Activated CD4-positive, alpha-beta T cell treated with anti-CD3 and anti-CD28 coated beads for 36 hours (primary cell): Measurements from ENCODE around the gene TSPAN5. TPM values are rescaled to one million over a fixed set of nuclear protein-coding genes. Genes with fewer than 3 reads are reported as not detected.
A peak's percentile ranks its signal among the peaks of the same experiment; 100 is the strongest.

ENCODE experiments used
- ATAC-seq: fragments of 200-7000 bp; cut with Tn5 transposase; one replicate; pipeline ENCODE4 v1.10.0; 2021; ENCODE audit warnings: mild to moderate bottlenecking, moderate library complexity
- CTCF ChIA-PET: fragments of 350-600 bp; sonication (Branson Sonifier 250); formaldehyde crosslinking; loops from one replicate; lab custom pipeline; 2021; ENCODE audit warnings: antibody characterized with exemption; lab: Charles Lee
- POLR2A ChIA-PET: fragments of 350-600 bp; sonication (Branson Sonifier 250); formaldehyde crosslinking; loops from one replicate; lab custom pipeline; 2021; ENCODE audit warnings: antibody characterized with exemption, inconsistent platforms; lab: Charles Lee
- DNase-seq: peaks from one replicate; pipeline ENCODE4 v3.0.0-alpha.2; 2020
- H3K27ac Mint-ChIP-seq: one replicate; pipeline ENCODE4 v1.8.0; 2021; ENCODE audit warnings: mixed read lengths
- H3K27me3 Mint-ChIP-seq: one replicate; pipeline ENCODE4 v1.8.0; 2021; ENCODE audit warnings: mixed read lengths
- H3K36me3 Mint-ChIP-seq: one replicate; pipeline ENCODE4 v1.8.0; 2021; ENCODE audit warnings: low read depth, mixed read lengths
- H3K4me1 Mint-ChIP-seq: one replicate; pipeline ENCODE4 v1.8.0; 2021; ENCODE audit warnings: mixed read lengths
- H3K4me3 Mint-ChIP-seq: one replicate; pipeline ENCODE4 v1.8.0; 2021; ENCODE audit warnings: mild to moderate bottlenecking, moderate library complexity, mixed read lengths
- H3K9me3 Mint-ChIP-seq: one replicate; pipeline ENCODE4 v1.8.0; 2021; ENCODE audit warnings: low read depth, mixed read lengths
- intact Hi-C, 2 experiments: fragments of 100-400 bp; cut with DNase I in 1 of 2; cut with micrococcal nuclease in 1 of 2; formaldehyde crosslinking; loops; one replicate each; pipeline versions ENCODE4 v1.14.2 to v1.15.1; 2022 to 2024; cut with DNase I, micrococcal nuclease
- total RNA-seq, 2 experiments: library from RNA; stranded (reverse); gene quantifications; one replicate each; pipeline ENCODE4 v1.2.3, GENCODE V29; 2021

The TSPAN5 gene
- total RNA-seq, 2 experiments from 2014 or later, result 18.4 to 23.6 TPM

DNA sequence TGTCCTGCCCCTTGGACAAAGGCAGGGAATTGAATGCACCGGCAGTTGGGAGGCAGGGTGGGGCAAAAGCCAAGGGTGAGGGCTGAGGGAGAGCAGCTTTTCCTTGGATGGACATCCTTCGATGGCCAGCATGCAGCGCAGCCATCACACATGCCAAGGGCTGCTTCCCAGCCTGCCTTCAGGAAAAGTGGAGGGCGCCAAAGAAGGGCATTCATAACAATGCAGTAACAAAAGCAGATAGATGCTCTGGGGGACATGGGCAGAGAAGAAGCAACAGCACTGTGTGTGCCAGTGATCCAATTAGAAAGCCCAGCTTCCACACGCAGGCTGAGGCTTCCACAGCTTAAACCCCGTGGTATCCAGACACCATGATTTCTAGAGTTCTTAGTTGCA is 71.5 kb downstream of the TSPAN5 start:
- DNase-seq, result no peak
- intact Hi-C loops, result no loop called here
- no peaks in the 10 kb centered on the region for H3K27me3 Mint-ChIP-seq
- ATAC-seq, result no peak
- ChIA-PET CTCF (interaction anchor here (0.5 kb wide), 1 partner anchor 48 kb away, joined by 3 read pairs; no protein-coding TSS in a partner anchor), POLR2A (no interaction called here)
- H3K4me1 Mint-ChIP-seq, result peaks cover 11% of the 10 kb centered on the region
- no peak overlapping the region for H3K27ac Mint-ChIP-seq
- H3K4me3 Mint-ChIP-seq, result no peak overlapping the region
- no peaks in the 10 kb centered on the region for H3K36me3 Mint-ChIP-seq
- no peaks in the 10 kb centered on the region for H3K9me3 Mint-ChIP-seq

DNA sequence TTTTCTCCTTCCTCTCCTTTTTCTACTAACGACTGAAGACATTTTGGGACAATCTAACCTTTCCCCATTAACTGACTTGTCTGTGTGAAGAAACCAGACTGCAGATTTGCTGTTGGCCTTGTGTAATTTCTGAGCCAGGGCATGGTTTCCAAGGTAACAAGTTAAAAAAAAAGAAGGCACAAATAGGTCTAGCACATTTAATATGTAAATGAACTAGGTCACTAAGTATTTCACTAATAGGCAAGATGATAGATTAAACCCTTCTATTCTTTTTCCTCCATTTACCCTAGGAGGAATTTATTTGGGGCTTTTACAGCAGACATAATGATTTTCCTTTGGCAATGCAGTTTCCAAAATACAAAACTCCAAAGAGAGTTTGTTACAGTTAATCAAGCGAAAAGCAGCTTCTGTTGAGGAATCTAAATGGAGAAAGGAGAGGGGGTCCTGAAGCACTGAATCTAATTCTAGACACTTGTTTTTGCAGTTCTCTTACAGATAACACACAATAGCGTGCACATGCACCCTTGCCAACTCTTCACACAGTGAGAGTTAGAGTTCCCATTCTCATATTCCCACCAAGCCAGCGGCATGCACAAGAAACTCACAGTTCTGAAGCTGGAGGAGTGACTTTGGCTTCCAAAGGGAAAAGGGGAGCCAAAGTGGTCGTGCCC is 72.0 kb downstream of the TSPAN5 start:
- Mint-ChIP-seq H3K27me3 (no peaks in the 10 kb centered on the region), H3K4me1 (peaks cover 16% of the 10 kb centered on the region), H3K27ac (no peak overlapping the region), H3K4me3 (no peak overlapping the region), H3K9me3 (no peaks in the 10 kb centered on the region), H3K36me3 (no peaks in the 10 kb centered on the region)
- CTCF ChIA-PET, result interaction anchor here (0.5 kb wide), 1 partner anchor 47 kb away, joined by 3 read pairs; no protein-coding TSS in a partner anchor
- ATAC-seq (no peak), DNase-seq (no peak)
- intact Hi-C loops, result no loop called here
- POLR2A ChIA-PET, result no interaction called here

DNA sequence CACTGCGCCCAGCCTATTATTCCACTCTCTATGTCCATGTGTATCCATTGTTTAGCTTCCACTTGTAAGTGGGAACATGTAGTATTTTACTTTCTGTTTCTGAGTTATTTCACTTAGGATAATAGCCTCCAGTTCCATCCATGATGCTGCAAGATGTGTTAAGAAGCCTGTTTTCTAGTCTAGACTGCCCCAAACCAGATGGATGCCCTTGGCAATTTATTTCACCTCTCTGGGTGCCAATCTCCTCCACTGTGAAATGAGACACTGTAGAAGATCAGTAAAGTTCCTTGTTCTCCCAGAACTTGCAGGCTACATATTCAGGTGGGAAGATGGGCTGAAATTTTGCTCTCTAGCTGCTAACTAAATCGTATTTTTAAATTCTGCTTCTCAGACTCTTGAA is 72.8 kb downstream of the TSPAN5 start:
- Mint-ChIP-seq H3K9me3 (no peaks in the 10 kb centered on the region), H3K27ac (no peak overlapping the region), H3K36me3 (no peaks in the 10 kb centered on the region), H3K27me3 (no peaks in the 10 kb centered on the region), H3K4me3 (no peak overlapping the region), H3K4me1 (peaks cover 22% of the 10 kb centered on the region)
- CTCF ChIA-PET, result no interaction called here
- no peak for DNase-seq
- intact Hi-C loops, result no loop called here
- POLR2A ChIA-PET, result no interaction called here
- no peak for ATAC-seq

DNA sequence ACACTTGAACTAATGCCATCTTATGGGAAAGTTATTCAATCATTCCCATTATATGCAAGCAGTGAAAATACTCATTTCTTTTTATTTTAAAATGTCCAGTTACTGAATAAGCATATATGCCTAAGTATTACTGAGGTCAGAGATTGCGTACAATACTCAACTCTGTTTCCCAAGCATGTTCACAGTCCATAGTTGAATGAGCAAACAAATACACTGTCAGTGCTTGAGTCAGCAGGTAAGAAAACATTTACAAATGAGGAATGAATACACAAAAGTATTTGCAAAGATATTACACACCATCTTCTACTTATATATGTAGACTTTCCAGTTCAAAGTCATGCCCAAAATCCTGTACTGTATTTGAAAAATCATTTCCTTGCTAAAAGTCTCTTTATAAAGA is 74.1 kb downstream of the TSPAN5 start:
- Mint-ChIP-seq H3K4me3 (no peak overlapping the region), H3K4me1 (peaks cover 27% of the 10 kb centered on the region), H3K27ac (no peak overlapping the region), H3K36me3 (no peaks in the 10 kb centered on the region), H3K9me3 (no peaks in the 10 kb centered on the region), H3K27me3 (no peaks in the 10 kb centered on the region)
- DNase-seq (no peak), ATAC-seq (no peak)
- intact Hi-C loops, result no loop called here
- ChIA-PET CTCF (interaction anchor here (0.6 kb wide), 1 partner anchor 145 kb away, joined by 3 read pairs; no protein-coding TSS in a partner anchor), POLR2A (no interaction called here)

DNA sequence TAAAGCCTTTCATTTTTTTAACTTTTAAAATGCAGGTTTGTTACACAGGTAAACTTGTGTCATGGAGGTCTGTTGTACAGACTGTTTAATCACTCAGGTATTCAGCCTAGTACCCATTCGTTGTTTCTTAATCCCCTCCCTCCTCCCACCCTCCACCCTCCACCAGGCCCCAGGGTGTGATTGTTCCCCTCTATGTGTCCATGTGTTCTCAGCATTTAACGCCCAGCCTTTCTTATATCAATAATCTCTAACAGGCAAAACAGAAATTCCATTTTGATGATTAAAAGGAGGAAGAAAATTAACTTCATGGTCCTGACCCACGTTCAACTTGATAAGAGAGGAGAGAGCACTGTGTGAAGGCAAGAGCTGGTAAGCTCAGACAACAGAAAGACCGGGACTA is 75.1 kb downstream of the TSPAN5 start:
- H3K27ac Mint-ChIP-seq, result no peak overlapping the region
- ChIA-PET CTCF (interaction anchor here (0.7 kb wide), 1 partner anchor 94 kb away, joined by 3 read pairs; no protein-coding TSS in a partner anchor), POLR2A (no interaction called here)
- H3K27me3 Mint-ChIP-seq, result no peaks in the 10 kb centered on the region
- H3K4me1 Mint-ChIP-seq, result peaks cover 35% of the 10 kb centered on the region
- no peak for DNase-seq
- no peaks in the 10 kb centered on the region for H3K9me3 Mint-ChIP-seq
- no peak overlapping the region for H3K4me3 Mint-ChIP-seq
- no peak for ATAC-seq
- H3K36me3 Mint-ChIP-seq, result no peaks in the 10 kb centered on the region
- intact Hi-C loops, result no loop called here

DNA sequence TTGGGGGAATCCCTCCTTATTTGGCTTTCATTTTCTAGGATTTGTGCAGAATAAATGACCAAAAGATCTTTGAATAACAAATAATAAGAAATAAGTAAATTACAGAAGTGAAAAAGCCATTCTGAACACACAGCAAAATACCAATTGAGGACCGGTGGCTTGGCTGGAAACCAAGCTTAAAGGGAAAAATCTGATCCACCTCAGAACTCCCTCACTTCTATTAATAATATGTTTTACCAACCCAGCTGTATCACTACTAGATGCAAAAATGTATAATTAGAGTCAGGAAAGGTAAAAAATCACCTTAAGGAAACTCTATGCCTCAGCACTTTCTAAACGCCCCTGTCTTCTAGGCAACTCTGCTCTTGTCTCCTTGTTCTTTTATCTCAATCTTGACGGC is 77.3 kb downstream of the TSPAN5 start:
- POLR2A ChIA-PET, result no interaction called here
- ATAC-seq, result no peak
- peaks cover 40% of the 10 kb centered on the region for H3K4me1 Mint-ChIP-seq

DNA sequence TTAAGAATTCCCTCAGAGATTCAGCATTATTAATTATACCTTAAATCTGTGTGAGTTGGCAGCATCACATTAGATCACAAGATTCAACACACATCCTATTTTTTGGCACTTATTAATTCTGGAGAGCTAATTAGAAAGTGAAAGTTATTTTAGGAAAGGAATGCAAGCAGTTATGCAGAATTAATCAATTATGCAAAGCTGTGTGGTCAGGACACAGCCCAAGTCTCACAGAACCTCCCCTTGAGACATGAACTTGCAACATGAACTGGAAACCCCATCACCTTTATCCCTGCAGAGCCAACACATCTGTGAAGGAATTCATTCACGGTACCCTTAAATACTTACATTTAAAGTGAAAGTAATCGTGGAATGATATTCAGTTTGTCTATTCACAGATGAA is 80.5 kb downstream of the TSPAN5 start:
- H3K9me3 Mint-ChIP-seq, result no peaks in the 10 kb centered on the region
- intact Hi-C loops, result no loop called here
- DNase-seq (no peak), ATAC-seq (peak; percentile 9)
- no peak overlapping the region for H3K4me3 Mint-ChIP-seq
- ChIA-PET CTCF (interaction anchor here (0.6 kb wide), 1 partner anchor 15 kb away, joined by 3 read pairs; no protein-coding TSS in a partner anchor), POLR2A (no interaction called here)
- no peak overlapping the region for H3K27ac Mint-ChIP-seq
- peaks cover 37% of the 10 kb centered on the region for H3K4me1 Mint-ChIP-seq
- no peaks in the 10 kb centered on the region for H3K27me3 Mint-ChIP-seq
- H3K36me3 Mint-ChIP-seq, result peaks cover 17% of the 10 kb centered on the region

More for the DNA sequence above, 77.3 kb downstream of the TSPAN5 start:
- H3K27ac Mint-ChIP-seq, result no peak overlapping the region
- H3K36me3 Mint-ChIP-seq, result peaks cover under 1% of the 10 kb centered on the region
- no peak for DNase-seq
- no peak overlapping the region for H3K4me3 Mint-ChIP-seq
- CTCF ChIA-PET, result no interaction called here
- H3K27me3 Mint-ChIP-seq, result no peaks in the 10 kb centered on the region
- H3K9me3 Mint-ChIP-seq, result no peaks in the 10 kb centered on the region
- intact Hi-C loops, result no loop called here

DNA sequence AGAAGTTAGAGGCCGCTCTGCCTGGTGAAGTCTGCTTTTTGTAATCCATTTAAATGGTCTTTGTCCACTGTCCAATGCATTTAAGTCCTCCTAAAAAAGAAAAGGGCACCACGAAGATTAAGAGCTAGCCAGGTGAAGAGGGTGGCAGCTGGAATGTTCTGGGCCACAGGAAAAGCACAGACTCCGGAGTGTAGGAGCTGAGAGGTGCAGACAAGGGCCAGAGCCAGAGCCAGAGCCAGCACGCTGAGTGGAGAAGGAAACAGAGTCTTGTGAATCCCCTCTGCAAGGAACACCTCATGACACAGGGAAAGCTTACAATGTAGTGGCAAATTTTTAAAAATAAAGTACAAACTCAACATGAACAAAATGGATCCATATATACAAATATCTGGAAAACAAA is 83.6 kb downstream of the TSPAN5 start:
- ChIA-PET POLR2A (no interaction called here), CTCF (no interaction called here)
- Mint-ChIP-seq H3K27me3 (no peaks in the 10 kb centered on the region), H3K4me3 (no peak overlapping the region), H3K4me1 (peaks cover 38% of the 10 kb centered on the region), H3K27ac (no peak overlapping the region), H3K36me3 (peaks cover 23% of the 10 kb centered on the region), H3K9me3 (no peaks in the 10 kb centered on the region)
- intact Hi-C loops, result no loop called here
- DNase-seq (no peak), ATAC-seq (no peak)

DNA sequence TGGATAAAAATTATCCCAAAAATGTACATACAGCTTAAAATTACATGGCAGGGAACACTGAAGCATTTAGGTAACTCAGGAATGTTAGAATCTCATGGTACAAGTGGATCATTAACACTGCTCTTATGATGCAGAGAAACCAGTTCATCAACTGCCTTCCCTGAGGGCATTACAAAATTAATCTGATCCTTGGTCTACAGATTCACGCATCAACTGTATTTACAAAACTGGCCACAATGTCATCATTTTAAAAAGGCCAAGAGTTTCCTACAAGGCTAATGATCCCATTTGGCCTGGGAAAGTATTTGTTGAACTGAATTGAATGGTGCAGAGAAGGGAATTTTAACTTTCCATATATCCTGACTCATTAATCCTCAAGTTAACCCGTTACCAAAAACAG is 84.6 kb downstream of the TSPAN5 start:
- no peak for ATAC-seq

DNA sequence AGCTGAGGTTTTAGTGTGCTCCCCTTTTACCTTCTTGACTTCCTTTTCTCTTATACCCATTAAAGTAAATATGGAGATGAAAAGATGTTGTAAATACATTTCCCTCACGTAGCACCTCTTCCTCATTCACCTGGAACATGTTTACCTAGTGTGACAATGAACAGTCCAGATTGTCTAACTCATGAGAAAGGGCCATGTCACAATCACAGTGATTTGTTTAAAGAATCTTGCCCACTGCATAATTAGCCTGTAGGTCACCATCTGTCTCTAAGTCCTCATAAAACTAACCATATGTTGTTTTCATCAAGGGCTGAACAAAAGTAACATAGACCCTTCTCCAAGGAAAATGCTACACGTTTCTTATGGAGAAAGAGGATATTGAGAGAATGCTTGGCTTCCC is 85.7 kb downstream of the TSPAN5 start:
- intact Hi-C loops, result no loop called here
- H3K27ac Mint-ChIP-seq, result no peak overlapping the region
- H3K4me1 Mint-ChIP-seq, result peaks cover 32% of the 10 kb centered on the region
- POLR2A ChIA-PET, result interaction anchor here (0.5 kb wide), 1 partner anchor 29 kb away, joined by 3 read pairs; no protein-coding TSS in a partner anchor
- CTCF ChIA-PET, result interaction anchor here (1.1 kb wide), 1 partner anchor 13 kb away, joined by 3 read pairs; no protein-coding TSS in a partner anchor
- ATAC-seq, result no peak
- no peaks in the 10 kb centered on the region for H3K27me3 Mint-ChIP-seq
- DNase-seq, result no peak
- no peak overlapping the region for H3K4me3 Mint-ChIP-seq
- peaks cover 27% of the 10 kb centered on the region for H3K36me3 Mint-ChIP-seq
- no peaks in the 10 kb centered on the region for H3K9me3 Mint-ChIP-seq

More for the DNA sequence above, 84.6 kb downstream of the TSPAN5 start:
- no peak overlapping the region for H3K27ac Mint-ChIP-seq
- intact Hi-C loops, result no loop called here
- no peaks in the 10 kb centered on the region for H3K27me3 Mint-ChIP-seq
- no peaks in the 10 kb centered on the region for H3K9me3 Mint-ChIP-seq
- DNase-seq, result no peak
- H3K36me3 Mint-ChIP-seq, result peaks cover 23% of the 10 kb centered on the region
- CTCF ChIA-PET, result no interaction called here
- POLR2A ChIA-PET, result no interaction called here
- peaks cover 39% of the 10 kb centered on the region for H3K4me1 Mint-ChIP-seq
- no peak overlapping the region for H3K4me3 Mint-ChIP-seq

DNA sequence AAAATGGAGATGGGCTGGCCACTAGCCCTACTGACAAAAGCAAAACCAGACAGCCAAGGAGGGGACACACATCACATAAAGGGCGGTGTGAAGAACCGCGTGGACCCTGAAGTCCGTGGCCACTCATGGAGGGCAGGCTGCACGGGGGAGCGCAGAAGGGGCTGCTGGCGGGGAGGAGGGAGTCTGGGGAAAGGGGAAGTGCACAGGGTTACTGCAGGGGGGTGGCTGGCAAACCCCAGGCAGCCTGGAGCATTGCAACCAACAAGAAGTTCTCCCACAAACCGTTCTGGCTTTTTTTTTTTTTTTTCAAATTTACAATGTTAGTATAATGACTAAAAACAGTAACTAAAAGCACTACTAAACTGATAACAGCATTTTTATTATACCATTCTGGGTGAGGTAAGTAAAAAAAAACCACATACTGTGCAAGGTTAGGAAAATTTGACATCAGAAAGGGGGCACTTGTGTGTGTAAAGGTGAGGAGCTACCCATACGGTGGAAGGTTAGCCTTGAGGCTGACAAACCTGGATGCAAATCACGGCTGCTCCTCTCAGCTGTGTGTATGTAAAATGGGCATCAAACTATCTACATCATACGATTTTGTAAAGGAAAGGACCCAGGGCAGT is 87.1 kb downstream of the TSPAN5 start:
- ChIA-PET CTCF (no interaction called here), POLR2A (no interaction called here)
- intact Hi-C loops, result no loop called here
- Mint-ChIP-seq H3K4me3 (no peak overlapping the region), H3K27ac (peak overlapping the region; percentile 83), H3K36me3 (peaks cover 28% of the 10 kb centered on the region), H3K9me3 (no peaks in the 10 kb centered on the region), H3K4me1 (peaks cover 34% of the 10 kb centered on the region), H3K27me3 (no peaks in the 10 kb centered on the region)
- ATAC-seq (peak; percentile 51), DNase-seq (no peak)
